Measurements from ENCODE around the gene EFCAB11.

GRCh38 chr14:89977668-89978067 lies 23.1 kb upstream of the EFCAB11 start:
- no peak for TF ChIP-seq POLR2A (IDR thresholded peaks at IDR 0.05)
- TF ChIP-seq CTCF (IDR thresholded peaks at IDR 0.05) = no peak

Measured in esophagus squamous epithelium (tissue), 4 donors.